Measurements from ENCODE around the gene GAREM1.

GAREM1 gene

DNA sequence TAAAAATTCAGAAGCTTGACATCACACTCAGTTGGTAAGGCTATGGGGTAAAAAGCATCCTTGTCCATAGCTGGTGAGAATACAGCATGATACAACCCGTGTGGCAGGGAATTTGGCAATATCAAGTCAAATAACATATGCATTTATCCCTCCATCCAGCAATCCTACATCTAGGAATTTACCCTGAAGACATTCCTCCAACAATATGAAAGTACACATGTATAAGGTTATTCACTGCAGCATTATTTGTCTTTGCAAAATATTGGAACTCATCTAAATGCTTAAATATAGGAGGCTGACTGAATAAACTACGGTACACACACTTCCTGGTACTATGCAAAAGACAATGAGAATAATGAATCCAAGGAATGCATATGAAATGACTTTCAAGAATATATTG lies 179.9 kb downstream of the GAREM1 start:
- no peak overlapping the region for H2AFZ ChIP-seq (ENCODE audit: low read depth, low read length)
- H3K36me3 ChIP-seq (replicated peaks; ENCODE audit: low read depth, low read length), result no peaks in the 10 kb centered on the region
- H3K4me2 ChIP-seq (ENCODE audit: low read length), result no peak overlapping the region
- no peaks in the 10 kb centered on the region for H3K79me2 ChIP-seq (ENCODE audit: low read length)
- no peak overlapping the region for H3K4me3 ChIP-seq (ENCODE audit: low read length)
- H3K9ac ChIP-seq (ENCODE audit: low read length), result no peak overlapping the region
- H3K27me3 ChIP-seq (ENCODE audit: low read depth, low read length), result no peaks in the 10 kb centered on the region
- TF ChIP-seq, protein P1, sequence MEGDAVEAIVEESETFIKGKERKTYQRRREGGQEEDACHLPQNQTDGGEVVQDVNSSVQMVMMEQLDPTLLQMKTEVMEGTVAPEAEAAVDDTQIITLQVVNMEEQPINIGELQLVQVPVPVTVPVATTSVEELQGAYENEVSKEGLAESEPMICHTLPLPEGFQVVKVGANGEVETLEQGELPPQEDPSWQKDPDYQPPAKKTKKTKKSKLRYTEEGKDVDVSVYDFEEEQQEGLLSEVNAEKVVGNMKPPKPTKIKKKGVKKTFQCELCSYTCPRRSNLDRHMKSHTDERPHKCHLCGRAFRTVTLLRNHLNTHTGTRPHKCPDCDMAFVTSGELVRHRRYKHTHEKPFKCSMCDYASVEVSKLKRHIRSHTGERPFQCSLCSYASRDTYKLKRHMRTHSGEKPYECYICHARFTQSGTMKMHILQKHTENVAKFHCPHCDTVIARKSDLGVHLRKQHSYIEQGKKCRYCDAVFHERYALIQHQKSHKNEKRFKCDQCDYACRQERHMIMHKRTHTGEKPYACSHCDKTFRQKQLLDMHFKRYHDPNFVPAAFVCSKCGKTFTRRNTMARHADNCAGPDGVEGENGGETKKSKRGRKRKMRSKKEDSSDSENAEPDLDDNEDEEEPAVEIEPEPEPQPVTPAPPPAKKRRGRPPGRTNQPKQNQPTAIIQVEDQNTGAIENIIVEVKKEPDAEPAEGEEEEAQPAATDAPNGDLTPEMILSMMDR (IDR thresholded peaks at IDR 0.05; ENCODE audit: low read depth, low read length), result no peak
- TF ChIP-seq EZH2phosphoT487 (IDR thresholded peaks at IDR 0.05; ENCODE audit: low read depth), result no peak
- no peaks in the 10 kb centered on the region for H3K9me3 ChIP-seq (ENCODE audit: insufficient read depth, low read length)
- H3K4me1 ChIP-seq (ENCODE audit: low read length), result peaks cover 8% of the 10 kb centered on the region
- H3K27ac ChIP-seq (ENCODE audit: low read length), result no peak overlapping the region
- H4K20me1 ChIP-seq (ENCODE audit: insufficient read depth, low read length), result no peaks in the 10 kb centered on the region

DNA sequence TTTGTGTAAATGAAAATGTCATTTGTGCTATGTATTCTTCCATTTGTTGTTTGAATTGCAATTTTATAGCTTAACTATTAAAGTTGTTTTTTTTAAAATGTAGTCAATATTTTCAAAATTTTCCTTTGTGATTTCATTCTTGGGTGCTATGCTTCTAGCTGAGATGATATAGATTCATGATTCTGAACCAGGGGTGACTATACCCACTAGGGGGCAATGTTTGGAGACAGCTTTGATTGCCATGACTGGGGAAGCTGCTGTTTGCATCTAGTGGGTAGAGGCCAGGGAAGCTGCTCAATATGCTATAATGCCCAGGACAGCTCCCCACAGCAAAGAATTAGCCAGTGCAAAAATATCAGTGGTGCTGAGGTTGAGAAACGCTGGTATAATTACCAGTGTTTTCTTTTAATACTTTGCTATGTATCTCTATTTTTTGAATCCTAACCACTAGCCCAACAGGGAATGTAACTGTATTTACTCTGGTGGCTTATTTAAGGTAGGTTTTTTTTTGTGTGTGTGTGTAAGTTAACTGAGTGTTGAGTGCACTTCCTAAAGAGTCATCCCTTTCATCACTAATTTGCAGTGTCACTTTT lies 181.1 kb downstream of the GAREM1 start:
- H3K9me3 ChIP-seq (ENCODE audit: insufficient read depth, low read length), result no peaks in the 10 kb centered on the region
- no peaks in the 10 kb centered on the region for H3K79me2 ChIP-seq (ENCODE audit: low read length)
- TF ChIP-seq, protein P1 (IDR thresholded peaks at IDR 0.05; ENCODE audit: low read depth, low read length), result peak; percentile 86
- no peak for TF ChIP-seq EZH2phosphoT487 (IDR thresholded peaks at IDR 0.05; ENCODE audit: low read depth)
- H3K4me1 ChIP-seq (ENCODE audit: low read length), result peaks cover 3% of the 10 kb centered on the region; the same call in 1 of the 2 replicates
- no peak overlapping the region for H3K9ac ChIP-seq (ENCODE audit: low read length)
- H3K4me3 ChIP-seq (ENCODE audit: low read length), result no peak overlapping the region
- no peak overlapping the region for H2AFZ ChIP-seq (ENCODE audit: low read depth, low read length)
- H3K27me3 ChIP-seq (ENCODE audit: low read depth, low read length), result no peaks in the 10 kb centered on the region
- H3K27ac ChIP-seq (ENCODE audit: low read length), result no peak overlapping the region
- H3K4me2 ChIP-seq (ENCODE audit: low read length), result no peak overlapping the region
- no peaks in the 10 kb centered on the region for H4K20me1 ChIP-seq (ENCODE audit: insufficient read depth, low read length)
- no peaks in the 10 kb centered on the region for H3K36me3 ChIP-seq (replicated peaks; ENCODE audit: low read depth, low read length)

DNA sequence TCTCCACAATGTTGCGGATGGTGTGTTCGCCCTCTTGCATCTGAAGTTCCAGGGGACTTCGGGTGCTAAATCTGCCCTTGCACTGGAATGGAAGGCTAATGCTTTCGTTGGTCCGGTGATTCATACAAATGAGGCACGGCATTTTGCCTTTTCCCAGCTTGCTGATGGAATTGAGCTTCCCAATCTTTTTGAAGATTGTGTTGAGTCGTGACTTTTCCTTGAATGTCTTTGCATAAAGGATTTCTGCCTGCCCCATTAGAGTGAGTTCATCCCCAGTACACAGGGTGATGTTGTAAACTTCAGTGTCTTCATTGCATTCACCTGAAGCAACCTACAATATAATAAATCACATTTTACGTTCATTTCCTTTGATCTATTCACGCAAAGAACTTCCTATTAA lies 182.8 kb downstream of the GAREM1 start:
- H3K9ac ChIP-seq (ENCODE audit: low read length), result no peak overlapping the region
- TF ChIP-seq EZH2phosphoT487 (IDR thresholded peaks at IDR 0.05; ENCODE audit: low read depth), result no peak
- TF ChIP-seq, protein P1 (IDR thresholded peaks at IDR 0.05; ENCODE audit: low read depth, low read length), result no peak
- H4K20me1 ChIP-seq (ENCODE audit: insufficient read depth, low read length), result no peaks in the 10 kb centered on the region
- H3K9me3 ChIP-seq (ENCODE audit: insufficient read depth, low read length), result no peaks in the 10 kb centered on the region
- no peaks in the 10 kb centered on the region for H3K27me3 ChIP-seq (ENCODE audit: low read depth, low read length)
- no peaks in the 10 kb centered on the region for H3K79me2 ChIP-seq (ENCODE audit: low read length)
- H3K4me1 ChIP-seq (ENCODE audit: low read length), result no peaks in the 10 kb centered on the region
- no peak overlapping the region for H2AFZ ChIP-seq (ENCODE audit: low read depth, low read length)
- no peaks in the 10 kb centered on the region for H3K36me3 ChIP-seq (replicated peaks; ENCODE audit: low read depth, low read length)
- H3K4me3 ChIP-seq (ENCODE audit: low read length), result no peak overlapping the region
- no peak overlapping the region for H3K4me2 ChIP-seq (ENCODE audit: low read length)
- no peak overlapping the region for H3K27ac ChIP-seq (ENCODE audit: low read length)

DNA sequence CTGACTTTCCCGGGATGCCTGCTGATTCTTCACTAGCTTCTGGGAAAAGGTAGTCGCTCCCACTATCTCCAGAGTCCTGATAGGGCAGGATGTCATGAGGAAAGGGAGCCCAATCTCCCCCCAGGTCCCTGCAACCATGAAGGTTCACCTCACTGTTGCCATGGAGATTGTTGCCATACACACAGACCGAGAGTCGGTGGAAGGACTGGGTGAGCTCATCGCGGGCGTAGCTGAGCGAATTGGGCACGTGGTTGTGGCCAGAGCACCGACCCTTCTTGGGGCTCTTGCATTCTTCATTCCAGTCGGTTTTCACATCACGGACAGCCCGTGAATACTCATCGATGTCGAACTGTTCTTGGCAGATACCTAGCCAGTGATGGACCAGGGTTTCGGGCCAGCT lies 183.4 kb downstream of the GAREM1 start:
- no peaks in the 10 kb centered on the region for H3K9me3 ChIP-seq (ENCODE audit: insufficient read depth, low read length)
- H3K4me2 ChIP-seq (ENCODE audit: low read length), result no peak overlapping the region
- no peaks in the 10 kb centered on the region for H3K27me3 ChIP-seq (ENCODE audit: low read depth, low read length)
- H3K9ac ChIP-seq (ENCODE audit: low read length), result no peak overlapping the region
- no peak overlapping the region for H2AFZ ChIP-seq (ENCODE audit: low read depth, low read length)
- no peak overlapping the region for H3K4me3 ChIP-seq (ENCODE audit: low read length)
- H3K27ac ChIP-seq (ENCODE audit: low read length), result no peak overlapping the region
- no peaks in the 10 kb centered on the region for H4K20me1 ChIP-seq (ENCODE audit: insufficient read depth, low read length)
- H3K79me2 ChIP-seq (ENCODE audit: low read length), result no peaks in the 10 kb centered on the region
- TF ChIP-seq, protein P1 (IDR thresholded peaks at IDR 0.05; ENCODE audit: low read depth, low read length), result no peak
- TF ChIP-seq EZH2phosphoT487 (IDR thresholded peaks at IDR 0.05; ENCODE audit: low read depth), result no peak
- H3K36me3 ChIP-seq (replicated peaks; ENCODE audit: low read depth, low read length), result no peaks in the 10 kb centered on the region
- no peaks in the 10 kb centered on the region for H3K4me1 ChIP-seq (ENCODE audit: low read length)
